GOT3 (cell line): ENCODE measurements around the gene SPEG.
A peak's percentile ranks its signal among the peaks of the same experiment; 100 is the strongest.
"Not testable (repeated sequence)": the region's sequence is repeated elsewhere in the genome, so short reads cannot be mapped to it uniquely, and the experiment has no call there.

Source experiments
- DNase-seq: peaks from one replicate; lab custom pipeline; 2025; ENCODE audit warnings: mixed read lengths; lab: John Stamatoyannopoulos, UW

Gene SPEG

GRCh38 chr2:219404954-219405353 is 29.7 kb upstream of the SPEG start:
- no peak for DNase-seq

DNA sequence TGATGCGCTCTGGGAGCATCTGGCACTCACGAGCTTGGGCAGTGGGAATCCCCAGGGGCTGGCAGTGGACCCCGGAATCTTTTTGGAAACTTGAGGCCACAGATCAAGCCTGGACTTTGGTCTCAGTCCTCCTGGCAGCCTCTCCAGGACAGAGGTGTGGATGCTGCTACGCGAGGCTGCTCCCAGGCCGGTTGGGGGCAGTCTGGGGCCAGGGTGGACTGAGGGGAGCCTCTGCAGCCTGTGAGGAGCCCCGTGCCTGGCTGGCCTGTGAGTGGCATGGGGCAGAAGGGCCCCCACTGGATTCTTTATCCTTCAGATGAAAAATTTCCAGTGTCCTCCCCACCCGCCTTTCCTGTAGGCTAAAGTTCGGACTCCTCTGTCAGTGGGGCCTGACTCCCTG is 29.2 kb upstream of the SPEG start:
- DNase-seq = no peak

DNA sequence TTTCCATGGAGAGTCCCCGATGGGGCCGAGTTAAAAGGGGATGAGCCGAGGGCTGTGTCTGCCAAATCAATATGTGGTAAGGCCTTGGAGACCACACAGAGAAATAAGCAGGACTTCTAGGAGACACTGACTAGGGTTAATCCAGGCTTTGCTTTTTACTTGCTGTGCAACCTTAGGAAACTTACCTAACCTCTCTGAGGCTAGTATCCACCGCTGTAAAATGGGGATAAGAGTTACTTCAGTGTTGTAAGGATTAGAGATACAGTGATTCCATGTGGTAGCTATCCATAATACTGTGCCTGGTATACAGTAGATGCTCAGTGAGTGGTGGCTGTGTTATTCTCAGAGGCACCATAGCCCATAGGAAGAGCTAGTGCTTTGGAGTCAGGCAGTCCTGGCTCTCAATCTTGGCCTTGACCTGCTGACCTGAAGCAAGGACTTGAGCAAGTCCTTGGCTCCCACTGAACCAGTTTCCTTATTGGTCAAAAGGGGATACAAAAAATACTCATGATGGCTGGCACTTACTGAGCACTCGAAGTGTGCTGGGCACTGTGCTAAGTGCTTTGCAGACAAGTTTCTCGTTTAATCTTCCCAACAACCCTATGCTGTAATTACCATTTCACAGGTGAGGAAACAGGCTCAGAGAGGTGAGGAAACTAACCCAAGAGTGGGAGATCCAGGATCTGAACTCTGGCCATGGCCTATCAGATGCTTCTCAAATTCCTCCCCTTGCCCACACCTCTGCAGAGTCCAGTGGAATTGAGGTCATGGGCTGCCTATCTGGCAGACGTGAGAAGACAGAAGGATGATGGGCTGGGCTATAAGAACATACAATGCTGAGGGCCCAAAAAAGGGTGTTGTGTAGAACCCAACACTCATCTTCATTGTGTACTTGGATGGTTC is 28.4 kb upstream of the SPEG start:
- DNase-seq = no peak

GRCh38 chr2:219406861-219407230 is 27.8 kb upstream of the SPEG start:
- DNase-seq = peak; percentile 40

DNA sequence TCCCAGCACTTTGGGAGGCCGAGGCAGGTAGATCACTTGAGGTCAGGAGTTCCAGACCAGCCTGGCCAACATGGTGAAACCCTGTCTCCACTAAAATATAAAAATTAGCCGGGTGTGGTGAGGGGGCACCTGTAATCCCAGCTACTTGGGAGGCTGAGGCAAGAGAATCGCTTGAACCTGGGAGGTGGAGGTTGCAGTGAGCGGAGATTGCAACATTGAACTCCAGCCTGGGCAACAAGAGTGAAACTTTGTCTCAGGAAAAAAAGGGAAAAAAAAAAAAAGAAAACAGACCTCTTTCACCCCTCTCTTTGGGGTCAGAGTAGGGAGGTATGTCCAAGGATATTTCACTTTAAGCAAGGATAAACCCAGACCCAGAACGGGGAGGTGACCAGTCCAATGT is 27.3 kb upstream of the SPEG start:
- DNase-seq = not testable (repeated sequence)

GRCh38 chr2:219408204-219408603 is 26.4 kb upstream of the SPEG start:
- DNase-seq = no peak

DNA sequence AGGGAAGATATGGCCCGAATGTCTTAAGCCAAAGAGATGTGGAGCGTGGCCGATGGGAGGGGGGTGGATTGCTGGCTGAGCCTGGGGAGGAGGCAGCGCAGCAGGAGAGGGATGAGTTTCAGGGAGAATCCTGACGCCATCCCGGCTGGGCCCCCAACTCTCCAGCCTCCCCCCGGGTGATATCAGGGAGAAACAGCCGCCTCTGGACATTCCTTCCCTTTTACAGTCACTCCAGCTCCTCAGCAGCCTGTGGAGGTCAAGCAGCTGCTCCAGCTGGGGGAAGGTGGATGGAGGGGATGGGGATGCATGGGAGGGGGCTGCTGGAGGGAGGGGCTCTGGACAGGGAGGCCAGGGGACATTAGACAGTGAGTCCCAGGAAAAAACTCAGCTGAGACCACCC is 26.0 kb upstream of the SPEG start:
- DNase-seq = no peak

DNA sequence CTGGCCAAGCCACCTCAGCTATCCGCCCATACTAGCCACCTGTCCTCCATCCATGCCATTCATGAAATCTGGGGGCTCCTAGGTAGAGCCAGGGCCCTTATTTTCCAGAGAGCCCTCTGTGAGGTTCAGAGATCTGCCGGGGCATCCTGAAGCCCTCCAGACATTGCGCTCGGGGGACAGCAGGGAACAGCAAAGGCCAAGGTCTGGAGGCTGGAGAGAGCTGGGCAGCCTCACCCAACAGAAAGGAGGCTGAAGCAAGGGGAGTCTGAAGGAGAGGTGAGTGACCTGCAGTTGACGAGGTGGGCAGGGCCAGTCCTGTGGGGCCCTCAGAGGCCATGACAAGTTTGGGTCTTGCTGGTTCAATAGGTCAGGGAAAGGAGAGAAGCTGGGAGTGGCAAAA is 25.0 kb upstream of the SPEG start:
- no peak for DNase-seq

GRCh38 chr2:219410390-219410789 is 24.3 kb upstream of the SPEG start:
- DNase-seq = no peak

DNA sequence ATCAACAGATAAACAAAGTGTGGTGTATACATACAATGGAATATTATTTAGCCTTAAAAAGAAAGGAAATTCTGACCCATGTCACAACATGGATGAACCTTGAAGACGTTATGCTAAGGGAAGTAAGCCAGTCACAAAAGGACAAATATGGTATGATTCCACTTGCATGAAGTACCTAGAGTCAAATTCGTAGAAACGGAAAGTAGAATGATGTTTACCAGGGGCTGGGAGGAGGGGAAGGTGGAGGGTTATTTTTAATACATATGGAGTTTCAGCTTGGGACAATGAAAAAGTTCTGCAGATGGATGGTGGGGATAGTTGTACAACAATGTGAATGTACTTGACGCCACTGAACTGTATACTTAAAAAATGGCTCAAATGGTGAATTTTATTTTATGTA is 19.8 kb upstream of the SPEG start:
- DNase-seq = no peak

DNA sequence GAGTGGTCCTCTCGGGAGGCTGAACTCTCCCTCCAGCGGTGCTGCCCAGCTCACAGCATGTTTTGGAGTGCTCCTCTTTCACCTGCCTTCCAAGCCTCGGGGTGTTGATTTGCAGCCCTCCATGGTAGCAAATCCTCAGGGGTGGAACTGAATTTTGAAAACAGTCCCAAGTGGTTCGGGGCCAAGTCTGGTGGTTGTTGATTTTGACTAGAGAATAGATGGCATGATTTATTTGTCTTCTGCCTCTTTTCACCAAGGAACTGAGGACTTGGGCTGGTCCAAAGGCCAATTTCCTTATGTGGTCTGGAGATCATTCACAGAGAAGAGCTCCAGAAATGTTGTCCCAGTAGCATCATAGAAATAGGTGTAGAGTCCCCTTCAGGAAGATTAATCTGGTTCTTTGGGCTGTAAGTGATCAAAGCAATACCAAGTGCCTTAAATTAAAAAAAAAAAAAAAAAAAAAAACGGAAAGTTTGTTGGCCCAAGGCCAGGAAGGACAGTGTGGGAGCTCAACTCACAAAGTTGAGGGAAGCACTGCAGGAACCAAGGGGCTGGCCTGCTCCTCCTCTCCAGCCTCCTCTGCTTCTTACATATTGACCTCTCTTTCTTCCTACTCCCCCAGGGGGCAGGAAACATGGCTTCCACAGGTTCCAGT is 18.9 kb upstream of the SPEG start:
- no peak for DNase-seq

DNA sequence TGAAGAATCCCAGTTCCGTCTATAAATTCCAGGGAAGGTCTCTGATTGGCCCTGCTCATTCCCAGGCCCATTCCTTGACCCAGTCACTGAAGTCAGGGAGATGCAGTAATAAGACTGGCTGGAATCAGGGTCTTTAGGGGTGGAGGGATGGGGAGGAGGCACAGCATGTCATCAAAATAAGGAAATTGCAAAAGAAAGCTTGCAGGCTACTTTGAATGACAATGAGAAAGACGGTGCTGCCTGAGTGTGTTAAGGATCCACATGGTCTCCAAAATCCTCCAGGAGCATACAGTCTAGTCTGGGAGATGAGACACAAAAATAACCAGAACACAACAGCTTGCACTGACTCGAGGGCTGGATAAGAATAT is 18.4 kb upstream of the SPEG start:
- no peak for DNase-seq

- no peak for DNase-seq
Observed at GRCh38 chr2:219416938-219417337, 17.7 kb upstream of the SPEG start.

DNA sequence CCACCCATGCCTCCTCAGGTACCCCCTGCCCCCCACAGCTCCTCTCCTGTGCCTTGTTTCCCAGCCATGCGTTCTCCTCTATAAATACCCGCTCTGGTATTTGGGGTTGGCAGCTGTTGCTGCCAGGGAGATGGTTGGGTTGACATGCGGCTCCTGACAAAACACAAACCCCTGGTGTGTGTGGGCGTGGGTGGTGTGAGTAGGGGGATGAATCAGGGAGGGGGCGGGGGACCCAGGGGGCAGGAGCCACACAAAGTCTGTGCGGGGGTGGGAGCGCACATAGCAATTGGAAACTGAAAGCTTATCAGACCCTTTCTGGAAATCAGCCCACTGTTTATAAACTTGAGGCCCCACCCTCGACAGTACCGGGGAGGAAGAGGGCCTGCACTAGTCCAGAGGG is 17.3 kb upstream of the SPEG start:
- DNase-seq = no peak

DNA sequence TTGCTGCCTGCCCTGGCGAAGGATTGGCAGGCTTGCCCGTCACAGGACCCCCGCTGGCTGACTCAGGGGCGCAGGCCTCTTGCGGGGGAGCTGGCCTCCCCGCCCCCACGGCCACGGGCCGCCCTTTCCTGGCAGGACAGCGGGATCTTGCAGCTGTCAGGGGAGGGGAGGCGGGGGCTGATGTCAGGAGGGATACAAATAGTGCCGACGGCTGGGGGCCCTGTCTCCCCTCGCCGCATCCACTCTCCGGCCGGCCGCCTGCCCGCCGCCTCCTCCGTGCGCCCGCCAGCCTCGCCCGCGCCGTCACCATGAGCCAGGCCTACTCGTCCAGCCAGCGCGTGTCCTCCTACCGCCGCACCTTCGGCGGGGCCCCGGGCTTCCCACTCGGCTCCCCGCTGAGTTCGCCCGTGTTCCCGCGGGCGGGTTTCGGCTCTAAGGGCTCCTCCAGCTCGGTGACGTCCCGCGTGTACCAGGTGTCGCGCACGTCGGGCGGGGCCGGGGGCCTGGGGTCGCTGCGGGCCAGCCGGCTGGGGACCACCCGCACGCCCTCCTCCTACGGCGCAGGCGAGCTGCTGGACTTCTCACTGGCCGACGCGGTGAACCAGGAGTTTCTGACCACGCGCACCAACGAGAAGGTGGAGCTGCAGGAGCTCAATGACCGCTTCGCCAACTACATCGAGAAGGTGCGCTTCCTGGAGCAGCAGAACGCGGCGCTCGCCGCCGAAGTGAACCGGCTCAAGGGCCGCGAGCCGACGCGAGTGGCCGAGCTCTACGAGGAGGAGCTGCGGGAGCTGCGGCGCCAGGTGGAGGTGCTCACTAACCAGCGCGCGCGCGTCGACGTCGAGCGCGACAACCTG is 16.3 kb upstream of the SPEG start, which contains the start of gene DES:
Gene DES, plus strand, starts transcription at position 223 of the 857 bp plus-strand sequence. Its CDS starts 86 bp downstream, at position 309.
- DNase-seq = no peak

DNA sequence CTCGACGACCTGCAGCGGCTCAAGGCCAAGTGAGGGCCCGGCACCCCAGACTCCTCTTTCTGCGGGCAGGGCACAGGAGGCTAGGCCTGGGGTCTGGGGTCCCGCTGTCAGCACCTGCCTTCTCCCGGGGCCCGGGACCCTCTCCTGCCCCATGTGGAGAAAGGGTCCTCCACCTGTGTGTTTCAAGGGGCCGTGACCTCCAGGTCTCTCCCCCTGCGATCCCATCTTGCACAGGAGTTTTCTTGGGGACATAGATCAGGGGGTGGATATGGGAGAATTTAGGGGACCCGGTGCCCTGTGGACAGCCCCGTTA is 15.7 kb upstream of the SPEG start:
- no peak for DNase-seq

GRCh38 chr2:219419331-219420197 is 15.1 kb upstream of the SPEG start:
- DNase-seq = no peak

GRCh38 chr2:219420687-219421086 is 14.0 kb upstream of the SPEG start:
- no peak for DNase-seq

- no peak for DNase-seq
Observed at GRCh38 chr2:219421323-219421722, 13.3 kb upstream of the SPEG start.

GRCh38 chr2:219422952-219423534 is 11.6 kb upstream of the SPEG start:
- DNase-seq = no peak

GRCh38 chr2:219423652-219424377 is 10.8 kb upstream of the SPEG start:
- DNase-seq = no peak
